ENCODE results near the gene RERE.
A peak's percentile ranks its signal among the peaks of the same experiment; 100 is the strongest.

The RERE gene

GRCh38 chr1:8493916-8494540 is 323.4 kb downstream of the RERE start:
- DNase-seq (ENCODE audit: low read depth): no peak
- no peak for TF ChIP-seq CTCF (IDR thresholded peaks at IDR 0.05; ENCODE audit: low read length, missing control alignments)
- no peak overlapping the region for H3K4me3 ChIP-seq (replicated peaks; ENCODE audit: low read depth, low read length)

GRCh38 chr1:8487249-8487648 is 330.2 kb downstream of the RERE start:
- no peak for DNase-seq (ENCODE audit: low read depth)
- no peak overlapping the region for H3K4me3 ChIP-seq (replicated peaks; ENCODE audit: low read depth, low read length)
- TF ChIP-seq CTCF (IDR thresholded peaks at IDR 0.05; ENCODE audit: low read length, missing control alignments): no peak

GRCh38 chr1:8486047-8486446 is 331.4 kb downstream of the RERE start:
- no peak for TF ChIP-seq CTCF (IDR thresholded peaks at IDR 0.05; ENCODE audit: low read length, missing control alignments)
- DNase-seq (ENCODE audit: low read depth): no peak
- H3K4me3 ChIP-seq (replicated peaks; ENCODE audit: low read depth, low read length): no peak overlapping the region

- H3K4me3 ChIP-seq (replicated peaks; ENCODE audit: low read depth, low read length): no peak overlapping the region
- DNase-seq (ENCODE audit: low read depth): no peak
- no peak for TF ChIP-seq CTCF (IDR thresholded peaks at IDR 0.05; ENCODE audit: low read length, missing control alignments)
Measured at GRCh38 chr1:8483586-8483985, 333.9 kb downstream of the RERE start.

- no peak overlapping the region for H3K4me3 ChIP-seq (replicated peaks; ENCODE audit: low read depth, low read length)
- peak; percentile 23 for DNase-seq (ENCODE audit: low read depth)
- no peak for TF ChIP-seq CTCF (IDR thresholded peaks at IDR 0.05; ENCODE audit: low read length, missing control alignments)
Measured at GRCh38 chr1:8482979-8483381, 334.5 kb downstream of the RERE start.

- peak; percentile 21 for DNase-seq (ENCODE audit: low read depth)
- no peak for TF ChIP-seq CTCF (IDR thresholded peaks at IDR 0.05; ENCODE audit: low read length, missing control alignments)
- H3K4me3 ChIP-seq (replicated peaks; ENCODE audit: low read depth, low read length): no peak overlapping the region
Measured at GRCh38 chr1:8481650-8482380, 335.6 kb downstream of the RERE start.

- DNase-seq (ENCODE audit: low read depth): no peak
- no peak for TF ChIP-seq CTCF (IDR thresholded peaks at IDR 0.05; ENCODE audit: low read length, missing control alignments)
- H3K4me3 ChIP-seq (replicated peaks; ENCODE audit: low read depth, low read length): no peak overlapping the region
Measured at GRCh38 chr1:8478566-8478965, 338.9 kb downstream of the RERE start.
